HepG2 (cell line): ENCODE measurements around the gene ADGRL3. TPM values are rescaled to one million over a fixed set of nuclear protein-coding genes. Genes with fewer than 3 reads are reported as not detected.

Source experiments
- ATAC-seq: fragments of 200-7000 bp; cut with Tn5 transposase; 3 replicates; pipeline ENCODE4 v1.9.1; 2020; ENCODE audit warnings: mild to moderate bottlenecking, moderate library complexity
- BruUV-seq: library from RNA; stranded (reverse); fragments of 400-500 nt; replicated peaks from 2 replicates; lab custom pipeline; 2021; lab: Mats Ljungman, UMichigan
- CTCF ChIA-PET: fragments of 300-600 bp; formaldehyde crosslinking; extraction: SDS; loops from one replicate; lab custom pipeline; 2021; ENCODE audit warnings: low total read pairs, inconsistent platforms, low intra/inter-chr PET ratio; lab: Yijun Ruan, JAX
- POLR2A ChIA-PET: fragments of 350-600 bp; sonication (Branson Sonifier 250); formaldehyde crosslinking; loops from one replicate; lab custom pipeline; 2020; ENCODE audit warnings: antibody characterized with exemption, inconsistent platforms; lab: Yijun Ruan, JAX
- DNase-seq: peaks from one replicate; pipeline ENCODE4 v3.0.0-alpha.2; 2015; ENCODE audit warnings: low spot score
- FAIRE-seq: peaks from 3 replicates; lab custom pipeline; 2011; peaks lifted over from hg19 to GRCh38; lab: Jason Lieb, UNC
- H2AFZ ChIP-seq: one replicate; pipeline ENCODE4 v1.6.1; 2011; ENCODE audit warnings: low read length, inconsistent platforms
- H3K27ac ChIP-seq: fragments of 300-600 bp; 3 replicates; pipeline ENCODE4 v1.8.0; 2011; ENCODE audit warnings: mixed run types, mild to moderate bottlenecking, mixed read lengths, low read length, inconsistent platforms; ENCODE audit not compliant: insufficient read depth; ENCODE audit errors: extremely low read length
- H3K27me3 ChIP-seq, 2 experiments: fragments of 200-600 bp in 1 of 2; 2 replicates in 1 of 2; 3 replicates in 1 of 2; pipeline versions ENCODE4 v1.6.0 to v1.8.0; 2011; ENCODE audit warnings: low read length in 2 of 2, mild to moderate bottlenecking in 2 of 2, moderate library complexity in 2 of 2, inconsistent platforms in 1 of 2; ENCODE audit not compliant: insufficient read depth in 2 of 2, control insufficient read depth in 1 of 2
- H3K36me3 ChIP-seq, 2 experiments: fragments of 200-600 bp in 1 of 2; replicated peaks in 1 of 2; 2 replicates in 1 of 2; 3 replicates in 1 of 2; pipeline versions ENCODE4 v1.5.1 to v1.8.0; 2011; ENCODE audit warnings: low read length in 2 of 2, inconsistent platforms in 1 of 2; ENCODE audit not compliant: insufficient read depth in 2 of 2, control insufficient read depth in 1 of 2
- H3K4me1 ChIP-seq: 2 replicates; pipeline ENCODE4 v1.5.1; 2012; ENCODE audit warnings: low read length, inconsistent platforms; ENCODE audit not compliant: insufficient read depth
- H3K4me2 ChIP-seq: 2 replicates; pipeline ENCODE4 v1.6.0; 2011; ENCODE audit warnings: low read depth, low read length, inconsistent platforms
- H3K4me3 ChIP-seq, 3 experiments: fragments of 200-600 bp in 1 of 3; sonication (generic), shearing (Covaris generic) in 1 of 3; replicated peaks in 1 of 3; 2 replicates each; pipeline ENCODE4 v1.5.1; 2011 to 2016; ENCODE audit warnings: low read length in 3 of 3, inconsistent platforms in 2 of 3, low read depth in 2 of 3, mild to moderate bottlenecking in 2 of 3, control low read depth in 1 of 3, mixed read lengths in 1 of 3; ENCODE audit not compliant: insufficient read depth in 1 of 3
- H3K79me2 ChIP-seq: one replicate; pipeline ENCODE4 v1.6.1; 2011; ENCODE audit warnings: low read length, inconsistent platforms; ENCODE audit not compliant: insufficient read depth
- H3K9ac ChIP-seq: 2 replicates; pipeline ENCODE4 v1.6.0; 2011; ENCODE audit warnings: mild to moderate bottlenecking, low read depth, low read length, inconsistent platforms; ENCODE audit not compliant: insufficient read depth
- H3K9me3 ChIP-seq: 2 replicates; pipeline ENCODE4 v1.5.1; 2012; ENCODE audit warnings: mild to moderate bottlenecking, low read length
- H4K20me1 ChIP-seq: 2 replicates; pipeline ENCODE4 v1.6.0; 2011; ENCODE audit warnings: inconsistent platforms, mild to moderate bottlenecking, low read length, moderate library complexity; ENCODE audit not compliant: insufficient read depth
- ARID5B ChIP-seq: IDR thresholded peaks from 2 replicates; pipeline ENCODE4 v1.4.0; 2020; ENCODE audit warnings: mild to moderate bottlenecking, missing genetic modification reagents
- ATF6 ChIP-seq: sonication (generic); formaldehyde crosslinking; conservative IDR thresholded peaks from 2 replicates; pipeline ENCODE4 v1.4.0; 2020; ENCODE audit warnings: missing genetic modification reagents
- CCAR2 ChIP-seq: fragments of 200-400 bp; formaldehyde crosslinking; optimal IDR thresholded peaks from 2 replicates; pipeline ENCODE3; 2018; ENCODE audit warnings: low read depth, mild to moderate bottlenecking, low read length, moderate library complexity
- HIVEP1 ChIP-seq: sonication (generic); formaldehyde crosslinking; IDR thresholded peaks from 2 replicates; pipeline ENCODE4 v1.4.0; 2020; ENCODE audit warnings: mild to moderate bottlenecking, missing genetic modification reagents
- HNF4A ChIP-seq: sonication (generic); formaldehyde crosslinking; IDR thresholded peaks from 2 replicates; pipeline ENCODE4 v1.4.0; 2020; ENCODE audit warnings: missing genetic modification reagents
- RARA ChIP-seq: IDR thresholded peaks from 2 replicates; pipeline ENCODE4 v1.6.1; 2016; ENCODE audit warnings: missing genetic modification reagents, missing compliant biosample characterization
- SP4 ChIP-seq: sonication (generic); formaldehyde crosslinking; IDR thresholded peaks from 2 replicates; pipeline ENCODE4 v1.8.1; 2023; ENCODE audit warnings: mild to moderate bottlenecking, missing genetic modification reagents
- ZNF234 ChIP-seq: sonication (generic); formaldehyde crosslinking; conservative IDR thresholded peaks from 2 replicates; pipeline ENCODE4 v1.5.1; 2020; ENCODE audit warnings: mild to moderate bottlenecking, missing genetic modification reagents
- ZNF430 ChIP-seq: sonication (generic); formaldehyde crosslinking; IDR thresholded peaks from 2 replicates; pipeline ENCODE4 v1.9.0; 2021; ENCODE audit warnings: mild to moderate bottlenecking, missing genetic modification reagents
- ZNF709 ChIP-seq: sonication (generic); formaldehyde crosslinking; IDR thresholded peaks from 2 replicates; pipeline ENCODE4 v1.5.0; 2020; ENCODE audit warnings: mild to moderate bottlenecking, missing genetic modification reagents
- WGBS: methylation state at CpG from one replicate; pipeline ENCODE4 v1.1.6; 2017; ENCODE audit warnings: low lambda C conversion rate; 5-methylcytosine and 5-hydroxymethylcytosine counted together
- in situ Hi-C: cut with HindIII; loops from 2 replicates; pipeline ENCODE4 v1.10.0; 2017; ENCODE audit warnings: low pct_unique_long_range_greater_than_20kb; ENCODE audit not compliant: extremely low pct_ligation_motif_present
- intact Hi-C: fragments of 100-400 bp; cut with micrococcal nuclease; formaldehyde crosslinking; loops from one replicate; pipeline ENCODE4 v1.10.0; 2022; ENCODE audit not compliant: unreplicated experiment
- polyA plus RNA-seq, 8 experiments: library from polyadenylated mRNA; depleted of rRNA in 3 of 8; stranded (reverse) in 7 of 8; unstranded in 1 of 8; fragments of >200 nt; fragmentation: Illumina TruSeq in 4 of 8; extraction: Trizol in 4 of 8; gene quantifications; 2 replicates each; pipeline versions ENCODE4 v1.2.1 to v1.2.3, GENCODE V29; 2011 to 2016; ENCODE audit warnings: low read depth in 4 of 8, missing spikeins in 1 of 8, mixed read lengths in 1 of 8; ENCODE audit not compliant: insufficient read depth in 1 of 8
- total RNA-seq, 5 experiments: library from RNA; depleted of rRNA; stranded (reverse); fragments of >200 nt; fragmentation: Illumina TruSeq; extraction: Trizol; gene quantifications; 2 replicates each; pipeline ENCODE4 v1.2.3, GENCODE V29; 2016; ENCODE audit warnings: low read depth in 1 of 5

ADGRL3 gene
- total and polyA plus RNA-seq, 2 of the 13 experiments (the other 11 are each of a cell fraction or from before 2014, with no cell fraction given): 0.04 to 0.05 TPM

DNA sequence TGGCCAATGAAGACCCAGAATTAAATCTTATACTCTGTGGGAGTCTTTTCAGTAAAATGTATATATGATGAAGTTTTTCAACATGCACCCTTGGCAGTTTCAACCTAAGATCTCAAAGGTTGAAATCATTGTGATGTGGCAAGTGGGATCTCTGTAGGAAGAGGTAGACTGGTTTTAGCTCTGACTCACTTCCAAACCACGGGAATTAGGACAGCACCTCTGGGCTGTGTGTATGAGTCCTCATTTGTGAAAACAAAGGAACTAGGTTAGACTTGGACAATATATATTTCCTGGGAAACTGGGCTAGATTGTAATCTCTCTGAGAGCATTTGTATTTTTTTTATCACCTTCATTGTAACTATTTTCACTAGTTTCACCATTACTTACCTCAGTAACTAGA is 333.0 kb downstream of the ADGRL3 start:
- TF ChIP-seq ZNF430 (CRISPR knock-in tag) (no peak), HIVEP1 (CRISPR knock-in tag) (no peak), ATF6 (CRISPR knock-in tag) (no peak), ZNF234 (CRISPR knock-in tag) (no peak), SP4 (CRISPR knock-in tag) (no peak), CCAR2 (no peak)
- 0% methylated on average over 1 of the region's 1 CpG for WGBS
- no peaks in the 10 kb centered on the region for H3K36me3 ChIP-seq
- H3K9me3 ChIP-seq: no peaks in the 10 kb centered on the region
- H3K4me2 ChIP-seq: no peak overlapping the region
- FAIRE-seq: no peak
- H3K27ac ChIP-seq: no peak overlapping the region
- 0 out of 2 replicates have a peak, but pooled peaks cover 10% of the 10 kb centered on the region for H3K4me1 ChIP-seq
- POLR2A ChIA-PET: no interaction called here
- no TSS peak for BruUV-seq
- in situ Hi-C loops: no loop called here
- no peaks in the 10 kb centered on the region for H3K27me3 ChIP-seq
- no peak overlapping the region for H3K9ac ChIP-seq
- H3K79me2 ChIP-seq: no peaks in the 10 kb centered on the region
- no peaks in the 10 kb centered on the region for H4K20me1 ChIP-seq
- H3K4me3 ChIP-seq: no peak overlapping the region
- intact Hi-C loops: no loop called here
- CTCF ChIA-PET: no interaction called here
- H2AFZ ChIP-seq: no peak overlapping the region
- no peak for DNase-seq
- no peak for ATAC-seq

- Histone ChIP-seq H2AFZ (no peak overlapping the region), H3K79me2 (no peaks in the 10 kb centered on the region), H3K9ac (no peak overlapping the region), H3K4me3 (no peak overlapping the region), H3K27me3 (no peaks in the 10 kb centered on the region), H3K4me1 (peaks cover 12% of the 10 kb centered on the region), H3K9me3 (no peaks in the 10 kb centered on the region), H3K4me2 (peak overlapping the region; percentile 18), H3K36me3 (no peaks in the 10 kb centered on the region), H3K27ac (no peak overlapping the region), H4K20me1 (no peaks in the 10 kb centered on the region)
- ChIA-PET POLR2A (no interaction called here), CTCF (no interaction called here)
- no TSS peak for BruUV-seq
- intact Hi-C loops: no loop called here
- WGBS: 0% methylated on average over 2 of the region's 2 CpGs
- peak; percentile 34 for FAIRE-seq
- in situ Hi-C loops: no loop called here
- peak; percentile 66 for DNase-seq
- ATAC-seq: peak; percentile 99
- TF ChIP-seq ARID5B (CRISPR knock-in tag) (0 out of 2 replicates have a peak, but pooled peaks have one; percentile 30), RARA (0 out of 2 replicates have a peak, but pooled peaks have one; percentile 14), HNF4A (CRISPR knock-in tag) (peak; percentile 62), ZNF709 (CRISPR knock-in tag) (no peak)
These were observed 340.8 kb downstream of the ADGRL3 start for GRCh38 chr4:61540944-61541343.
